ENCODE measurements around the gene WDFY4. TPM values are rescaled to one million over a fixed set of nuclear protein-coding genes. Genes with fewer than 3 reads are reported as not detected.

WDFY4 gene
- total and polyA plus RNA-seq, 2 of the 4 experiments (the other 2 are of a cell fraction), result not detected

- peaks cover 3% of the 10 kb centered on the region; the same call in 1 of the 2 replicates for H3K27me3 ChIP-seq (ENCODE audit: control insufficient read depth, insufficient read depth, low read length)
- CTCF ChIA-PET, result no interaction called here
- POLR2A ChIA-PET (ENCODE audit: unreplicated experiment), result no interaction called here
Observed at GRCh38 chr10:48818861-48819520, 134.3 kb downstream of the WDFY4 start.

More at GRCh38 chr10:48818861-48819520, 134.3 kb downstream of the WDFY4 start:
- Histone ChIP-seq H4K91ac (ENCODE audit: insufficient read depth, low read depth, low read length) (no peak overlapping the region), H2AK5ac (ENCODE audit: low read depth, low read length) (no peak overlapping the region), H3K4me2 (ENCODE audit: low read depth, low read length) (no peak overlapping the region), H3K14ac (replicated peaks; ENCODE audit: low read depth, low read length) (no peak overlapping the region), H3K9me3 (ENCODE audit: control insufficient read depth, insufficient read depth, low read length) (no peaks in the 10 kb centered on the region), H3K9ac (ENCODE audit: low read depth, low read length) (no peak overlapping the region), H3K23ac (ENCODE audit: low read depth, low read length) (no peak overlapping the region), H2BK5ac (ENCODE audit: low read depth, low read length, poor library complexity, severe bottlenecking) (no peak overlapping the region), H2BK15ac (ENCODE audit: low read depth, low read length) (no peak overlapping the region), H2AFZ (replicated peaks; ENCODE audit: low read length, poor library complexity) (no peak overlapping the region), H4K8ac (ENCODE audit: low read depth in 2 of 2, low read length in 2 of 2) (no peak overlapping the region), H3K4me3 (ENCODE audit: insufficient read depth, low read depth, low read length) (no peak overlapping the region), H3K4me1 (ENCODE audit: control insufficient read depth, insufficient read depth, low read length) (no peaks in the 10 kb centered on the region), H3K56ac (ENCODE audit: extremely low read depth, insufficient read depth, low read length) (no peak overlapping the region), H3K79me1 (ENCODE audit: low read depth in 1 of 2, low read length in 2 of 2) (no peaks in the 10 kb centered on the region), H4K5ac (ENCODE audit: low read depth, low read length) (no peak overlapping the region), H2BK20ac (ENCODE audit: low read depth, low read length) (no peak overlapping the region), H3K9me1 (ENCODE audit: insufficient read depth, low read length) (no peaks in the 10 kb centered on the region), H2AK9ac (replicated peaks; ENCODE audit: low read depth, low read length, poor library complexity) (no peak overlapping the region), H3K27ac (ENCODE audit: insufficient read depth, low read length) (no peak overlapping the region), H3K4ac (ENCODE audit: low read depth, low read length) (no peak overlapping the region), H3K36me3 (ENCODE audit: control insufficient read depth, insufficient read depth, low read length) (no peaks in the 10 kb centered on the region), H3K18ac (ENCODE audit: low read depth, low read length) (no peak overlapping the region), H2BK120ac (ENCODE audit: low read depth, low read length) (no peak overlapping the region), H4K20me1 (ENCODE audit: insufficient read depth, low read length) (no peaks in the 10 kb centered on the region)
- WGBS, 2 experiments (ENCODE audit: extremely low coverage in 2 of 2, insufficient read length in 1 of 2), result no CpG with 5 or more reads among the region's 18 CpGs
- BruUV-seq (replicated peaks), result no TSS peak
- in situ Hi-C loops (cut with MboI; ENCODE audit: low sequenced_read_pairs), result no loop called here
- no peak for ATAC-seq (ENCODE audit: low read depth)
- intact Hi-C loops (cut with micrococcal nuclease), result no loop called here
- DNase-seq, result no peak
- dilution Hi-C loops (cut with HindIII; ENCODE audit: low sequenced_read_pairs, unreplicated experiment), result no loop called here
- no peak for TF ChIP-seq RAD21 (IDR thresholded peaks at IDR 0.05; ENCODE audit: low read length)
- no peak for TF ChIP-seq MAFK (IDR thresholded peaks at IDR 0.05; ENCODE audit: low read depth, low read length)

Data from IMR-90 (cell line).